A673 (cell line): ENCODE results near the gene ASCL4.

ENCODE experiments used
- CTCF ChIP-seq: fragments of 300-800, 200-600 bp; sonication (generic); conservative IDR thresholded peaks from 2 replicates; pipeline ENCODE4 v1.5.1; 2017; ENCODE audit warnings: low read depth, mild to moderate bottlenecking, antibody characterized with exemption, low read length, moderate library complexity, mixed read lengths
- EZH2 ChIP-seq: fragments of 200-600 bp; sonication (generic); IDR thresholded peaks from 2 replicates; pipeline ENCODE4 v1.6.1; 2017; ENCODE audit warnings: borderline replicate concordance, low read depth, mild to moderate bottlenecking, mixed read lengths, antibody characterized with exemption, low read length; ENCODE audit not compliant: poor library complexity, severe bottlenecking

GRCh38 chr12:107765316-107765715 lies 9.2 kb upstream of the ASCL4 start:
- TF ChIP-seq CTCF (no peak), EZH2 (no peak)
